ENCODE measurements around the gene ZNF865. TPM values are rescaled to one million over a fixed set of nuclear protein-coding genes. Genes with fewer than 3 reads are reported as not detected.

Gene ZNF865
- polyA plus RNA-seq, 1 donor from 2014 or later = 1.7 TPM

GRCh38 chr19:55666343-55667005 is 61.0 kb downstream of the ZNF865 start:
- Histone ChIP-seq H2AFZ (ENCODE audit: low read depth, low read length) (no peak overlapping the region), H4K20me1 (ENCODE audit: insufficient read depth) (peaks cover 8% of the 10 kb centered on the region), H3K27me3 (ENCODE audit: insufficient read depth, low read depth, low read length) (no peaks in the 10 kb centered on the region), H3K4me2 (ENCODE audit: low read length) (no peak overlapping the region), H3K27ac (ENCODE audit: low read length) (no peak overlapping the region), H3K9ac (ENCODE audit: low read length) (no peak overlapping the region), H3K79me2 (replicated peaks; ENCODE audit: insufficient read depth, low read length) (peaks cover 8% of the 10 kb centered on the region), H3K4me3 (ENCODE audit: low read length) (no peak overlapping the region), H3K36me3 (ENCODE audit: insufficient read depth, low read length) (no peaks in the 10 kb centered on the region), H3K9me2 (ENCODE audit: insufficient read depth, low read length) (no peaks in the 10 kb centered on the region), H3F3A (ENCODE audit: insufficient read depth, low read length, poor library complexity, severe bottlenecking) (no peaks in the 10 kb centered on the region), H3K9me3 (ENCODE audit: low read length) (no peaks in the 10 kb centered on the region)
- TF ChIP-seq CTCF (IDR thresholded peaks at IDR 0.05; ENCODE audit: poor library complexity, severe bottlenecking) (no peak), POLR2AphosphoS5 (IDR thresholded peaks at IDR 0.05) (no peak), TAF1 (IDR thresholded peaks at IDR 0.05; ENCODE audit: low read depth) (no peak), SMC3 (conservative IDR thresholded peaks at IDR 0.05; ENCODE audit: poor library complexity) (no peak), EZH2 (IDR thresholded peaks at IDR 0.05; ENCODE audit: borderline replicate concordance, insufficient read depth, low read length, poor library complexity, severe bottlenecking) (no peak)

Other genes with a start within 250 kb of the ZNF865 start
- not detected in 2 replicates for gene GARIN5B, start 242.4 kb upstream of the ZNF865 start, polyA plus RNA-seq
- gene IL11, start 235.2 kb upstream of the ZNF865 start, polyA plus RNA-seq = 0.62 and 1.7 TPM in 2 replicates
- gene TMEM190, start 228.8 kb upstream of the ZNF865 start, polyA plus RNA-seq = not detected in 2 replicates
- not detected in 2 replicates for gene TMEM238, start 221.4 kb upstream of the ZNF865 start, polyA plus RNA-seq
- gene RPL28, start 219.7 kb upstream of the ZNF865 start, polyA plus RNA-seq = 135 and 195 TPM in 2 replicates
- 119 and 188 TPM in 2 replicates for gene UBE2S, start 197.9 kb upstream of the ZNF865 start, polyA plus RNA-seq
- 4.5 and 7.1 TPM in 2 replicates for gene SHISA7, start 162.3 kb upstream of the ZNF865 start, polyA plus RNA-seq
- gene ISOC2, start 144.0 kb upstream of the ZNF865 start, polyA plus RNA-seq = 47.7 and 48.1 TPM in 2 replicates
- gene C19orf85, start 140.9 kb upstream of the ZNF865 start, polyA plus RNA-seq = 0.19 and 3.0 TPM in 2 replicates
- gene ZNF628, start 129.0 kb upstream of the ZNF865 start, polyA plus RNA-seq = 0.37 and 0.68 TPM in 2 replicates
- 129 and 145 TPM in 2 replicates for gene NAT14, start 120.5 kb upstream of the ZNF865 start, polyA plus RNA-seq
- 0.45 and 1.4 TPM in 2 replicates for gene SSC5D, start 117.2 kb upstream of the ZNF865 start, polyA plus RNA-seq
- gene SBK2, start 68.5 kb upstream of the ZNF865 start, polyA plus RNA-seq = not detected in 2 replicates
- gene SBK3, start 60.1 kb upstream of the ZNF865 start, polyA plus RNA-seq = not detected in 2 replicates
- gene ZNF579, start 24.8 kb upstream of the ZNF865 start, polyA plus RNA-seq = 7.4 and 10.8 TPM in 2 replicates
- 5.1 and 7.4 TPM in 2 replicates for gene FIZ1, start 6.1 kb upstream of the ZNF865 start, polyA plus RNA-seq
- 3.2 and 3.9 TPM in 2 replicates for gene ZNF524, start 5.4 kb upstream of the ZNF865 start, polyA plus RNA-seq
- gene ZNF784, start 18.9 kb downstream of the ZNF865 start, polyA plus RNA-seq = 10.3 and 10.7 TPM in 2 replicates
- gene ZNF580, start 35.4 kb downstream of the ZNF865 start, polyA plus RNA-seq = 11.7 and 17.3 TPM in 2 replicates
- gene ZNF581, start 38.0 kb downstream of the ZNF865 start, polyA plus RNA-seq = 14.8 and 15.3 TPM in 2 replicates
- 33.8 and 40.7 TPM in 2 replicates for gene CCDC106, start 42.6 kb downstream of the ZNF865 start, polyA plus RNA-seq
- 129 and 158 TPM in 2 replicates for gene U2AF2, start 49.4 kb downstream of the ZNF865 start, polyA plus RNA-seq
- gene EPN1, start 69.6 kb downstream of the ZNF865 start, polyA plus RNA-seq = 21.0 and 23.6 TPM in 2 replicates
- gene NLRP9, start 132.8 kb downstream of the ZNF865 start, polyA plus RNA-seq = not detected in 2 replicates
- not detected in 2 replicates for gene RFPL4A, start 153.4 kb downstream of the ZNF865 start, polyA plus RNA-seq
- not detected in 2 replicates for gene RFPL4AL1, start 163.5 kb downstream of the ZNF865 start, polyA plus RNA-seq
- not detected in 2 replicates for gene NLRP11, start 226.4 kb downstream of the ZNF865 start, polyA plus RNA-seq
- not detected in 2 replicates for gene NLRP4, start 230.9 kb downstream of the ZNF865 start, polyA plus RNA-seq